ENCODE measurements around the gene ACSS2. TPM values are rescaled to one million over a fixed set of nuclear protein-coding genes. Genes with fewer than 3 reads are reported as not detected.

The ACSS2 gene
- 18.6 TPM for polyA plus RNA-seq (2012; ENCODE audit: missing spikeins)

- no peak for TF ChIP-seq TAF1 (IDR thresholded peaks at IDR 0.05; ENCODE audit: borderline replicate concordance, low read depth, low read length)
- TF ChIP-seq POLR2AphosphoS5 (IDR thresholded peaks at IDR 0.05; ENCODE audit: low read depth, low read length): no peak
- no peak for TF ChIP-seq POLR2A (IDR thresholded peaks at IDR 0.05; ENCODE audit: low read depth, low read length)
- FAIRE-seq (no peak), DNase-seq (ENCODE audit: insufficient read length) (peak; percentile 65)
Measured at GRCh38 chr20:34876406-34877282, at the start of gene ACSS2. ACSS2 (plus strand) TSS chr20:34876612; CDS start chr20:34876646, 34 bp downstream.

- TF ChIP-seq TAF1 (IDR thresholded peaks at IDR 0.05; ENCODE audit: borderline replicate concordance, low read depth, low read length) (no peak), POLR2AphosphoS5 (IDR thresholded peaks at IDR 0.05; ENCODE audit: low read depth, low read length) (no peak), POLR2A (IDR thresholded peaks at IDR 0.05; ENCODE audit: low read depth, low read length) (no peak)
- DNase-seq (ENCODE audit: insufficient read length) (no peak), FAIRE-seq (no peak)
Measured at GRCh38 chr20:34829191-34829590, 47.2 kb upstream of the ACSS2 start.

- no peak for FAIRE-seq
- DNase-seq (ENCODE audit: insufficient read length): no peak
- TF ChIP-seq POLR2AphosphoS5 (IDR thresholded peaks at IDR 0.05; ENCODE audit: low read depth, low read length): no peak
- no peak for TF ChIP-seq TAF1 (IDR thresholded peaks at IDR 0.05; ENCODE audit: borderline replicate concordance, low read depth, low read length)
- no peak for TF ChIP-seq POLR2A (IDR thresholded peaks at IDR 0.05; ENCODE audit: low read depth, low read length)
Measured at GRCh38 chr20:34831936-34832335, 44.5 kb upstream of the ACSS2 start.

- FAIRE-seq: peak; percentile 51
- TF ChIP-seq TAF1 (IDR thresholded peaks at IDR 0.05; ENCODE audit: borderline replicate concordance, low read depth, low read length): no peak
- TF ChIP-seq POLR2A (IDR thresholded peaks at IDR 0.05; ENCODE audit: low read depth, low read length): no peak
- TF ChIP-seq POLR2AphosphoS5 (IDR thresholded peaks at IDR 0.05; ENCODE audit: low read depth, low read length): no peak
- DNase-seq (ENCODE audit: insufficient read length): no peak
Measured at GRCh38 chr20:34834459-34834893, 41.9 kb upstream of the ACSS2 start.

DNA sequence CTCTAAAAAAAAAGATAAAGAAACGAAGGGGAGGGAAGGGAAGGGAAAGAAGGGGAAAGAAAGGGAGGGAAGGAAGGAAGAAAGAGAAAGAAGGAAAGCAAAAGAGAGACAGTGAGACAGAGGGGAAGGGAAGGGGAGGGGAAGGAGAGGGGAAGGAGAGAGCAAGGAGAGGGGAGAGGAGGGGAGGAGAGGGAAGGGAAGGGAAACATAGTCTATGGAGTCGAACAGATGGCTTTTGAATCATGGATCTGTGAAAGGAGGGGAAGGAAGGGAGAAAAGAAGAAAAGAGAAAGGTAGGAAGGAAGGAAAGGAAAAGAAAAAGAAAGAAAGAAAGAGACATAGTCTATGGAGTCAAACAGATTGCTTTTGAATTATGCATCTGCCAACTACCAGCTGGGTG lies 34.3 kb upstream of the ACSS2 start:
- no peak for DNase-seq (ENCODE audit: insufficient read length)
- no peak for TF ChIP-seq POLR2AphosphoS5 (IDR thresholded peaks at IDR 0.05; ENCODE audit: low read depth, low read length)
- no peak for TF ChIP-seq TAF1 (IDR thresholded peaks at IDR 0.05; ENCODE audit: borderline replicate concordance, low read depth, low read length)
- no peak for TF ChIP-seq POLR2A (IDR thresholded peaks at IDR 0.05; ENCODE audit: low read depth, low read length)
- FAIRE-seq: no peak

DNA sequence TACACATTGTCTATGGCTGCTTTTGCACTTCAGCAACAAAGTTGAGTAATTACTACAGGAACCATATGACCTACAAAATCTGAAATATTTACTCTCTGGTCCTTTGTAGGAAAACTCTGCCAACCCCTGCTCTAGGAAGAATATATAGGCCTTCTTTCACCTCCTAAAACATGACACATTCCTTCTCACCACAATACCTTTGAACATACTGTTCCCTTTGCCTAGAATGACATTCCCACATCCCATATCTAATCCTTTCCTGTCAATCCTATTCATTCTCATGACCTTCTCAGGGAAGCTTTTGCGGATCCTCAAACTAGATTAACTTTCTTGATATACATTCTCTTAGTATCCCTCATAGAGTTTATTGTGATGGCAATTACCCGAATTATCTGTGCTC lies 33.0 kb upstream of the ACSS2 start:
- FAIRE-seq: no peak
- DNase-seq (ENCODE audit: insufficient read length): no peak
- no peak for TF ChIP-seq POLR2A (IDR thresholded peaks at IDR 0.05; ENCODE audit: low read depth, low read length)
- no peak for TF ChIP-seq TAF1 (IDR thresholded peaks at IDR 0.05; ENCODE audit: borderline replicate concordance, low read depth, low read length)
- TF ChIP-seq POLR2AphosphoS5 (IDR thresholded peaks at IDR 0.05; ENCODE audit: low read depth, low read length): no peak

GRCh38 chr20:34848597-34848996 lies 27.8 kb upstream of the ACSS2 start:
- DNase-seq (ENCODE audit: insufficient read length) (no peak), FAIRE-seq (no peak)
- TF ChIP-seq POLR2A (IDR thresholded peaks at IDR 0.05; ENCODE audit: low read depth, low read length) (no peak), POLR2AphosphoS5 (IDR thresholded peaks at IDR 0.05; ENCODE audit: low read depth, low read length) (no peak)

DNA sequence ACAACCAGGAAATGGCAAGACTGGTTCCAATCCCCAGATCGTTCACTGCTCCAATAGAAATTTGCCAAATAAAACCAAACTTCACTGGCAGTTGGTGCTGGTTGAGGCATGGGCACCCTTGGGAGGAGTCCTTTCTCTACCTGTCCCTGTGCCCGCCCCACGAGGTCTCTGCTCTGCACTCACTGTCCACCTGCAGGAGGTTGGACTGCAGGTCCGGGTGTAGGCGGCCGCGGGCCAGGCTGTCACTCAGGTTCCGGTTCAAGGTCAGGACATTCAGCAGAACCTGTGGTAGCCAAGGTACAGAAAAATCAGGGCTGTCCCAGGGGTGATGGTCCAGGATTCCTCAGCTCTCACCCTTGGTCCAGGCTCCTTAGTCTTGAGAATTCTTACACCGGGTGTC lies 26.6 kb upstream of the ACSS2 start:
- TF ChIP-seq POLR2A (IDR thresholded peaks at IDR 0.05; ENCODE audit: low read depth, low read length): no peak
- TF ChIP-seq POLR2AphosphoS5 (IDR thresholded peaks at IDR 0.05; ENCODE audit: low read depth, low read length): no peak
- TF ChIP-seq TAF1 (IDR thresholded peaks at IDR 0.05; ENCODE audit: borderline replicate concordance, low read depth, low read length): no peak
- FAIRE-seq (no peak), DNase-seq (ENCODE audit: insufficient read length) (no peak)

DNA sequence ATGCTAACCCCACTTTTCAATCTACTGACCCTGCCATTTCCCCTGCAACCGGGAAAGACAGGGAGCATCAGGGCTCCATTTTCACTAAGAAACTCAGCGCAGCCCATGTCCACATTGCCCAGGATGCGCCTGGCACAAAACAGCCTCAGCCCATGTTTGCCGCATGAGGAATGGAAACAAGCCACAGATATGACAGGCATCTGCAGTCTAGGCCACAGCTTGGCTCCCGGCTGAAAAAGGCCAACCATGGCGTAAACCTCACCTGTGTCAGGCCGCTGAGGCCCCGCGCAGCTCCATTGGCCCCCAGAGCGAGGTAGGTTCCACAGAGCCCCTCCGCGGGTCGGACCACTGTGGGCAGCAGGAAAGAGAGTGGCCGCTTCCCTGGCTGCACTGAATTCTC lies 25.4 kb upstream of the ACSS2 start:
- DNase-seq (ENCODE audit: insufficient read length): no peak
- TF ChIP-seq POLR2A (IDR thresholded peaks at IDR 0.05; ENCODE audit: low read depth, low read length): no peak
- FAIRE-seq: no peak

DNA sequence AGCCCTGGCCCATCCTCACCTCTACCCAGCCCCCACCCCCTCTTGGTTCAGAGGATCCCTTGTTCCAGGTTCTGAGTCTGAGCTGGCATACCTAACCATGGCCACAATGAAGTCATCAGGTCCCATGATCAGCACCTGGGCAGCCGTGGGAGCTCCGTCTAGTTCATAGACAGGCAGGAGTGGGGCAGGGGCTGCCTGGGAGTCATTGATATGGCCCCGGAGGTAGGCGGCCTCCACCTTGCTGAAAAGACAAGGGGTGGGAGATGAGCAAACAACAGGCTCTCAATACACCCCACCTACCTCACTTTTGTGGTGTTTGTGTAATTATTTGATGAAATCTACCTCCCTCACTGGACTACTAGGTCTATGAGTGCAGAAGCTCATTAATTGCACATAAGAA lies 24.1 kb upstream of the ACSS2 start:
- TF ChIP-seq TAF1 (IDR thresholded peaks at IDR 0.05; ENCODE audit: borderline replicate concordance, low read depth, low read length) (no peak), POLR2A (IDR thresholded peaks at IDR 0.05; ENCODE audit: low read depth, low read length) (no peak), POLR2AphosphoS5 (IDR thresholded peaks at IDR 0.05; ENCODE audit: low read depth, low read length) (no peak)
- FAIRE-seq (no peak), DNase-seq (ENCODE audit: insufficient read length) (no peak)

DNA sequence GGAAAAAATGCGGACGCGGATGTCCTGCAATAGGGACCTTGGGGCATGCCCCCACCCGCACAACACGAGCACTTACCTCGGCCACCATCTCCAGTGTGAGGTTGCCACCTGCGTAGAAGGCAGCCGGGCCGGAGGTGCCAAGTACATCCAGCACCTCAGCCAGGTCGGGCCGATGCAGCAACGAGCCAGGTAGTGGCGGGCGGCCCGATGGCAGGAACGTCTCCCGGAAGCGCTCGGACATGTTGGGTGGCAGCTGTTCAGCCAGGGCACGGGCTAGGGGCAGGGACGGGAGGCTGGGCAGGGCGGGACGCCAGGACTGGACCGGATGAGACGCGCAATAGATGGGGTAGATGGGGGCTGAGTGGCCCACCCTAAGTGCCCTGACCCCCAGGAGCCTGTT lies 17.0 kb upstream of the ACSS2 start:
- no peak for FAIRE-seq
- TF ChIP-seq POLR2A (IDR thresholded peaks at IDR 0.05; ENCODE audit: low read depth, low read length) (no peak), POLR2AphosphoS5 (IDR thresholded peaks at IDR 0.05; ENCODE audit: low read depth, low read length) (no peak), TAF1 (IDR thresholded peaks at IDR 0.05; ENCODE audit: borderline replicate concordance, low read depth, low read length) (no peak)
- no peak for DNase-seq (ENCODE audit: insufficient read length)

DNA sequence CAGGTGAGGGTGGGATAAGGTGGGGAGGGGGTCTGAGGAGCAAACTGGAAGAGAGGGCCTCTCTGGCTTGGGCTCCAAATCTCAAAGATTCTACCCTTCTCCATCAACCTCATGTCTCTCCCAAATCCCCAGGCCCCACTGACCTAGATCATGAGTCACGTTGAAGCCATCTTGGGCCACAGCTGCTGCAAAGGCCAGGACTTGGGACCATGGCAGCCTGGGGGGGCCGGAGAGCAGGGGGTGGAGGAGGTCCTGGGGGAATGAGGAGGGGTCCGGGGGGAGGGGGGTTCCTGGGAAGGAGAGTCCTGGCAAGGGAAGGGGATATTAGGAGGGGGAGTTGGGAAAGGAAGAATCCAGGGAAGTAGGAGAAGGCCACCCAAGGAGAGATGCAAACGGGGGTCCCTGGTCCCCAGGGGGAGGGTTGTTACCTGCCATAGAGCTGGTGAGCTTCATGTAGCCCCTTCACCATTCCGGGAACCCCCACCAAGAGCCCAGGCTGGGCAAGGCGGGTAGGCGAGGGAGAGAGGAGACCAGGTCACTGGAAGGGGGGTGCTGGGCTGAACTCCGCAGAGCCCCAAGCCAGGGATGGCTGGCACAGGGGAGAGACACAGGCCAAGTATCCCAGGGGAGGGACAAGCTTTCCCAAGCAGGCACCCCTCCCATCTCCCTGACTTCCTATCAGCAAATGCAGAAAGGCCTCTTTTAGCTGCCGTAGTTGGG lies 16.4 kb upstream of the ACSS2 start:
- DNase-seq (ENCODE audit: insufficient read length): no peak
- TF ChIP-seq POLR2A (IDR thresholded peaks at IDR 0.05; ENCODE audit: low read depth, low read length) (no peak), POLR2AphosphoS5 (IDR thresholded peaks at IDR 0.05; ENCODE audit: low read depth, low read length) (no peak), TAF1 (IDR thresholded peaks at IDR 0.05; ENCODE audit: borderline replicate concordance, low read depth, low read length) (no peak)
- FAIRE-seq: no peak

All from GM12892 (cell line).